H1 (cell line): Measurements from ENCODE around the gene PARD3. TPM values are rescaled to one million over a fixed set of nuclear protein-coding genes. Genes with fewer than 3 reads are reported as not detected.

ENCODE experiments used
- ATF3 ChIP-seq: IDR thresholded peaks from 2 replicates; pipeline ENCODE4 v1.6.1; 2011; ENCODE audit warnings: low read depth, mild to moderate bottlenecking, low read length; ENCODE audit not compliant: insufficient read depth
- POU5F1 ChIP-seq: IDR thresholded peaks from 2 replicates; pipeline ENCODE4 v1.6.1; 2011; ENCODE audit warnings: low read depth, mild to moderate bottlenecking, low read length, moderate library complexity
- polyA plus RNA-seq, 7 experiments: library from polyadenylated mRNA; depleted of rRNA in 3 of 7; stranded (reverse) in 5 of 7; unstranded in 2 of 7; fragments of >200 nt in 5 of 7; fragments of 200-250 nt in 2 of 7; gene quantifications; 1 replicate in 5 of 7; 2 replicates in 1 of 7; 4 replicates in 1 of 7; pipeline versions ENCODE4 v1.2.1 to v1.2.3, GENCODE V29; 2011 to 2013; ENCODE audit warnings: missing spikeins in 2 of 7, mixed read lengths in 2 of 7
- total RNA-seq: library from RNA; stranded (reverse); fragmentation: NEBNext Ultra II Directional; extraction: Animal tissue kit (Norgen Biotek cat#: 25700); gene quantifications from 2 replicates; pipeline ENCODE4 v1.2.1, GENCODE V29; 2021

Gene PARD3
- total and polyA plus RNA-seq, 2 of the 8 experiments (the other 6 are each of a cell fraction or from before 2014, with no cell fraction given), result 19.7 to 49.1 TPM

DNA sequence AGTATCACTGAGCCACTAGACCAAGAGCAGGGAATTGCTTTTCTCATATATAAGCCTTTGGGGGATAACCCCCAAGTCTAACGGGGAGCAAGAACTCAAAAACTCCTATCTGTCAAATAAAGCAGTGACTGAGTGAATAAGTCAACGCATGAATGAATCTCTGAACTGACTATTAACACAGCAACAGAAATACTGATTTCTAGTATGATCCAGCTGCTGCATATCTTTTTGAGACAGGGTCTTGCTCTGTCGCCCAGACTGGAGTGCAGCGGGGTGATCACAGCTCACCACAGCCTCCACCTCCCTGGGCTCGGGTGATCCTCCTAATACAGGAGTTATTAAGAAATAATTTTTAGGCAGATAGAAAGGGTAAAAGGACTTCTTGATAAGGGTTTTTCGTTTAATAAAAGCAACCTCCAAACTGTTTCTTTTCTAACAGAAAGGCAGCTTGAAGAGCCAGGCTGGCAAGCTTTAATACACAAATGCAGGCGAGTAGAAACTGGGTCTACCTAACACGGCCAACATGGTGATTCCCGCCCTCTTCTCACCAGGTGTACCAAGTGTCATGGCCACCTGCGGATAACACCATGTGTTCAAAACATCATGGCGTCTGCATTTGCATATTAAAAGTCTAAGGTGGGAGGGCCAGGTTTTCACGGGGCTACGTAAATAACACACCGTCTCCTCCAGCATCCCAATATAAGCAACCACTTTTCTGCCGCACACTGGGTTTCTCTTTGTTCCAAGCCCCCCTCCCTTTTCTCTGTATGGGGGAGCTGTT, 631.9 kb downstream of the PARD3 start (continued):
- TF ChIP-seq ATF3, result no peak
- no peak for TF ChIP-seq POU5F1
